Thoracic aorta (tissue), 2 donors: ENCODE measurements around the gene CD276. TPM values are rescaled to one million over a fixed set of nuclear protein-coding genes. Genes with fewer than 3 reads are reported as not detected.

Experiments
- ATAC-seq: fragments of 150-250 bp; one replicate; pipeline ENCODE4 v1.8.0; 2017; ENCODE audit warnings: low read depth; ENCODE audit not compliant: insufficient number of reproducible peaks, low FRiP score
- DNase-seq: peaks from one replicate; pipeline ENCODE4 v3.0.0-alpha.2; 2020; ENCODE audit warnings: low spot score
- H3K27ac ChIP-seq, 2 donors: fragments of 200-600 bp; sonication (generic); 1 replicate in 1 of 2; 2 replicates in 1 of 2; pipeline ENCODE4 v1.5.1; 2016; ENCODE audit warnings: mild to moderate bottlenecking in 2 of 2, moderate library complexity in 2 of 2
- H3K27me3 ChIP-seq: fragments of 200-600 bp; sonication (generic); replicated peaks from 2 replicates; pipeline ENCODE4 v1.6.0; 2016; ENCODE audit warnings: mild to moderate bottlenecking; ENCODE audit not compliant: insufficient read depth
- H3K36me3 ChIP-seq: fragments of 200-600 bp; sonication (generic); one replicate; pipeline ENCODE4 v1.5.1; 2016
- H3K4me1 ChIP-seq, 2 donors: fragments of 200-600 bp; sonication (generic); 1 replicate in 1 of 2; 2 replicates in 1 of 2; pipeline versions ENCODE4 v1.5.1 to v1.6.0; 2016; ENCODE audit warnings: low read depth in 2 of 2, mild to moderate bottlenecking in 1 of 2; ENCODE audit not compliant: control insufficient read depth in 1 of 2
- H3K4me3 ChIP-seq: fragments of 200-600 bp; sonication (generic); 2 replicates; pipeline ENCODE4 v1.5.1; 2016; ENCODE audit warnings: mild to moderate bottlenecking
- H3K9me3 ChIP-seq: fragments of 200-600 bp; sonication (generic); 2 replicates; pipeline ENCODE4 v1.5.1; 2016
- total RNA-seq, 2 donors: library from RNA; depleted of rRNA; stranded (reverse); fragments of >200 nt; gene quantifications; one replicate each; pipeline versions ENCODE4 v1.1.0 to v1.2.3, GENCODE V29; 2016
- TF ChIP-seq, protein P1 (sequence below): fragments of 200-600 bp; sonication (generic); IDR thresholded peaks from one replicate; pipeline ENCODE4 v1.5.1; 2019; ENCODE audit warnings: antibody characterized with exemption

The CD276 gene
- total RNA-seq, 2 donors from 2014 or later = 47.4 to 67.6 TPM

DNA sequence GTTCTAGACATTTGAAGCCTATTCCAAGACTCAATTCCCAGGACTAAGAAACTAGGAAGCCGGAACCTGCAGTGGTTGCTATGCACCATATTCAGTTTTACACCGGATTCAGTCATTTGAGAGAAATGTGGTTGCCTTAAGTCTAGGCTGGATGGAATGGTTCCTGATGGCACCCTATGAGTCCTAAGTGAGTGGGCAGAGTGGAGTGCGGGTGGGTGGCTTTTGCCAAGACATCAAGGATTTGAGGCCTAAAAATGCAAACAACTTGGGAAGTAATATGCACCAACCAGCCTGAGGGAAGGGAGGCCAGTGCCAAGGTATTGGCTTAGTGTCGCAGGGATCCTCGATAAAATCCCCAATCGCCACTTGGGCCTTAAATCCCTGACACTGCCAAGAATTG lies 4.2 kb upstream of the CD276 start:
- no peak overlapping the region for H3K27ac ChIP-seq
- H3K27me3 ChIP-seq = no peaks in the 10 kb centered on the region
- no peak overlapping the region for H3K4me3 ChIP-seq
- no peaks in the 10 kb centered on the region for H3K9me3 ChIP-seq
- TF ChIP-seq, protein P1, sequence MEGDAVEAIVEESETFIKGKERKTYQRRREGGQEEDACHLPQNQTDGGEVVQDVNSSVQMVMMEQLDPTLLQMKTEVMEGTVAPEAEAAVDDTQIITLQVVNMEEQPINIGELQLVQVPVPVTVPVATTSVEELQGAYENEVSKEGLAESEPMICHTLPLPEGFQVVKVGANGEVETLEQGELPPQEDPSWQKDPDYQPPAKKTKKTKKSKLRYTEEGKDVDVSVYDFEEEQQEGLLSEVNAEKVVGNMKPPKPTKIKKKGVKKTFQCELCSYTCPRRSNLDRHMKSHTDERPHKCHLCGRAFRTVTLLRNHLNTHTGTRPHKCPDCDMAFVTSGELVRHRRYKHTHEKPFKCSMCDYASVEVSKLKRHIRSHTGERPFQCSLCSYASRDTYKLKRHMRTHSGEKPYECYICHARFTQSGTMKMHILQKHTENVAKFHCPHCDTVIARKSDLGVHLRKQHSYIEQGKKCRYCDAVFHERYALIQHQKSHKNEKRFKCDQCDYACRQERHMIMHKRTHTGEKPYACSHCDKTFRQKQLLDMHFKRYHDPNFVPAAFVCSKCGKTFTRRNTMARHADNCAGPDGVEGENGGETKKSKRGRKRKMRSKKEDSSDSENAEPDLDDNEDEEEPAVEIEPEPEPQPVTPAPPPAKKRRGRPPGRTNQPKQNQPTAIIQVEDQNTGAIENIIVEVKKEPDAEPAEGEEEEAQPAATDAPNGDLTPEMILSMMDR = no peak
- no peak for ATAC-seq
- no peak for DNase-seq
- H3K36me3 ChIP-seq = no peaks in the 10 kb centered on the region
- H3K4me1 ChIP-seq = peaks cover 0 to 6% of the 10 kb centered on the region in 2 donors

DNA sequence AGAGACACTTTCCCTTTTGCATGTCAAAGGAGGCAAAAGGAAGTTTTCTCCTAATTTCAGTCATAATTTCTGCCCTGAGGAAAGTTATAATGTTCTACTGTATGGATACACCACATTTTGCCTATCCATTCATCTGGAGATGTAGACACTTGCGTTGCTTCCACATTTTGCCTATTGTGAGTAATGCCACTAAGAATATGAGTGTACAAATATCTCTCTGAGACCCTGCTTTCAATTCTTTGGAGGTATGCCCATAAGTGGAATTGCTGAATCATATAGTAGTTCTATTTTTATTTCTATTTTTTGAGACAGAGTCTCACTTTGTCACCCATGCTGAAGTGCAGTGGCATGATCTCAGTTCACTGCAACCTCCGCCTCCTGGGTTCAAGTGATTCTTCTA lies 3.6 kb upstream of the CD276 start:
- Histone ChIP-seq H3K27me3 (no peaks in the 10 kb centered on the region), H3K27ac (no peak overlapping the region), H3K36me3 (no peaks in the 10 kb centered on the region), H3K4me1 (peaks cover under 1 to 9% of the 10 kb centered on the region in 2 donors), H3K4me3 (no peak overlapping the region), H3K9me3 (no peaks in the 10 kb centered on the region)
- no peak for ATAC-seq
- TF ChIP-seq, protein P1 = no peak
- DNase-seq = no peak

DNA sequence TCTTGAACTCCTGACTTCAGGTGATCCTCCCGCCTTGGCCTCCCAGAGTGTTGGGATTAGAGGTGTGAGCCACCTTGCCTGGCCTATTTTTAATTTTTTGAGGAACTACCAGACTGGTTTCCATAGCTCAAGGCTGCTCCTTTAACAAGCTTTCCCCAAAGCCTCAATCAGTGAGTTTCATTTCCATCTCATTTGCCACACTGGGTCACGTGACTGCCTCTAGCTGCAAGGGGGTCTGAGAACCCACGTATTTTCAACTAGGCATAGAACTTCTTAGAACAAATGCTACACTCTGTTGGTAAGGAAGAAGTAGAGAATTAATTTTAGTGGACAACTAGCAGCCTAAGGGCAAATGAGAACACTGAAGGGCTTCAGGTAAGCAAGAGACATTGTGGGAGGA lies 3.1 kb upstream of the CD276 start:
- Histone ChIP-seq H3K27me3 (no peaks in the 10 kb centered on the region), H3K4me3 (no peak overlapping the region), H3K4me1 (peaks cover 6 to 14% of the 10 kb centered on the region in 2 donors), H3K9me3 (no peaks in the 10 kb centered on the region), H3K36me3 (no peaks in the 10 kb centered on the region), H3K27ac (no peak overlapping the region)
- no peak for ATAC-seq
- no peak for DNase-seq
- TF ChIP-seq, protein P1 = no peak

DNA sequence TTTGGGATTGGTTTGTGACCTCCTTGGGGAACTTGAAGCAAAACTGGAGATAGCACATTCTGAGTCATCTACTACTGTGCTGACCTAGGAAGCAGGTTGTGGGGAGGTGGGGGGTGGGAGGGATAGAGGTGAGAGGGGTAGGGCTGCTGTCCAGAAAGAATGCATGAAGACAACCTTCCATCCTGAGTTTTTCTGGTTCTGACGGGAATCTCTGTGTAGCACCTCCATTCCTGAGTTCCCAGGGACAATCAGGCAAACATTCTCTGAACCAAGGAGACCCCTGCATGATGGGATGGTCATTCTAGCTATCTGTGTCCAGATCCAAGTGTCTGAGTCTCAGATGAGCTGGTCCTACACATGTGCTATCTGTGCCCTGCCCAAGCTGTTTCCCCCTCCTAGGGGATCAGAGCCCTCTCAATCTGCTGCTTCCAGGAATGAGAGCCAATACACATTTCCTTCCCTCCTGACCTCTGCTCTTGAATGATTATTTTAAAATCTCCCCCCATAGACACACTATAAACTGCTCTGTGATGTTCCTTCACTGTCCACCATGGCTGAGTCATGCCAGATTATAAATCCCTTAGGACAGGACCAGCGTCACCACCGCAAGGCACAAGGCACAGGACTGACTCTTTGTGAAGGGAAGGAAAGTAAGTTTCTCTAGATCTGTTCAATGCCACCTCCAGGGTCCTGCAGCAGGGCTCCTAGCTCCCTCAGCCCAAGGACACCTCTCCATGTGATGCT lies 2.2 kb upstream of the CD276 start:
- H3K4me3 ChIP-seq = no peak overlapping the region
- DNase-seq (no peak), ATAC-seq (no peak)
- no peaks in the 10 kb centered on the region for H3K27me3 ChIP-seq
- peaks cover 13 to 24% of the 10 kb centered on the region in 2 donors for H3K4me1 ChIP-seq
- H3K36me3 ChIP-seq = no peaks in the 10 kb centered on the region
- no peaks in the 10 kb centered on the region for H3K9me3 ChIP-seq
- H3K27ac ChIP-seq = no peak overlapping the region
- TF ChIP-seq, protein P1 = no peak

DNA sequence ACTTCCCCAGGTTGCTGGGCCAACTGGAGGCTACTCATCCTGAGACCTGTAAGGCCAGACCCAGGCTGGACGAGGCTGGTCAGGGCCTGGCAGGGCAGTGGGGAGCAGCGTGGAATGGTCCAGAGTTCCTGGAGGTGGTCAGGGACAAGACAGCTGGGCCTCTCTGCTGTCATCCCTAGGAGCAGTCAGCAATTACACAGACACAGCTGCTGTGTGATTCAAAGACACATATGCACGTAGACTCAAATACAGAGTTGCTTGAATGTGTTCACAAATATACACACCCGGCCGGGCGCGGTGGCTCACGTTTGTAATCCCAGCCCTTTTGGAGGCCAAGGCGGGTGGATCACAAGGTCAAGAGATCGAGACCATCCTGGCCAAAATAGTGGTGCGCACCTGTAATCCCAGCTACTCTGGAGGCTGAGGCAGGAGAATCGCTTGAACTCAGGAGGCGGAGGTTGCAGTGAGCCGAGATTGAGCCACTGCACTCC lies 1.5 kb upstream of the CD276 start:
- no peak overlapping the region for H3K4me3 ChIP-seq
- H3K4me1 ChIP-seq = peaks cover 15 to 24% of the 10 kb centered on the region in 2 donors
- TF ChIP-seq, protein P1 = no peak
- no peak overlapping the region for H3K27ac ChIP-seq
- no peaks in the 10 kb centered on the region for H3K9me3 ChIP-seq
- DNase-seq (no peak), ATAC-seq (no peak)
- no peaks in the 10 kb centered on the region for H3K36me3 ChIP-seq
- H3K27me3 ChIP-seq = no peaks in the 10 kb centered on the region
